ENCODE data around the gene VPS13C. TPM values are rescaled to one million over a fixed set of nuclear protein-coding genes. Genes with fewer than 3 reads are reported as not detected.

VPS13C gene
- total RNA-seq, 1 experiment from 2014 or later = 40.0 TPM

- intact Hi-C loops (cut with micrococcal nuclease; ENCODE audit: unreplicated experiment) = no loop called here
- no peaks in the 10 kb centered on the region; the same call in 1 of the 2 replicates for H4K20me1 ChIP-seq (ENCODE audit: insufficient read depth)
- CTCF ChIA-PET = no interaction called here
- no peaks in the 10 kb centered on the region for H3K79me2 ChIP-seq (ENCODE audit: low read depth)
- no peaks in the 10 kb centered on the region for H3K9me2 ChIP-seq (ENCODE audit: insufficient read depth)
- H3K36me3 ChIP-seq (ENCODE audit: low read depth) = no peaks in the 10 kb centered on the region; the same call in 1 of the 2 replicates
- H3K4me2 ChIP-seq = no peak overlapping the region
- no TSS peak for BruUV-seq (replicated peaks)
- no peak for DNase-seq
- no peak overlapping the region for H3K4me3 ChIP-seq
- no peaks in the 10 kb centered on the region; the same call in 1 of the 2 replicates for H3F3A ChIP-seq (ENCODE audit: insufficient read depth, low read depth)
- TF ChIP-seq CTCF (conservative IDR thresholded peaks at IDR 0.05) (no peak), EZH2 (IDR thresholded peaks at IDR 0.05; ENCODE audit: low read depth) (no peak)
- POLR2A ChIA-PET (ENCODE audit: unreplicated experiment) = no interaction called here
- H3K27ac ChIP-seq = no peak overlapping the region
- no peaks in the 10 kb centered on the region for H3K27me3 ChIP-seq (ENCODE audit: insufficient read depth, low read depth)
- no peaks in the 10 kb centered on the region for H3K9me3 ChIP-seq (ENCODE audit: insufficient read depth, low read depth)
- 0 out of 2 replicates have a peak, but pooled peaks cover 4% of the 10 kb centered on the region for H3K4me1 ChIP-seq (replicated peaks; ENCODE audit: insufficient read depth)
- no peak overlapping the region for H2AFZ ChIP-seq
These were observed 142.8 kb downstream of the VPS13C start for GRCh38 chr15:61917457-61917856.

- Histone ChIP-seq H3K4me3 (no peak overlapping the region), H3K27ac (no peak overlapping the region), H3K9me3 (ENCODE audit: insufficient read depth, low read depth) (no peaks in the 10 kb centered on the region), H2AFZ (no peak overlapping the region), H3K4me2 (no peak overlapping the region), H3K27me3 (ENCODE audit: insufficient read depth, low read depth) (no peaks in the 10 kb centered on the region), H3K79me2 (ENCODE audit: low read depth) (no peaks in the 10 kb centered on the region), H3F3A (ENCODE audit: insufficient read depth, low read depth) (no peaks in the 10 kb centered on the region; the same call in 1 of the 2 replicates), H3K9me2 (ENCODE audit: insufficient read depth) (no peaks in the 10 kb centered on the region), H3K4me1 (replicated peaks; ENCODE audit: insufficient read depth) (0 out of 2 replicates have a peak, but pooled peaks cover 2% of the 10 kb centered on the region), H4K20me1 (ENCODE audit: insufficient read depth) (no peaks in the 10 kb centered on the region; the same call in 1 of the 2 replicates), H3K36me3 (ENCODE audit: low read depth) (no peaks in the 10 kb centered on the region; the same call in 1 of the 2 replicates)
- POLR2A ChIA-PET (ENCODE audit: unreplicated experiment) = no interaction called here
- no TSS peak for BruUV-seq (replicated peaks)
- intact Hi-C loops (cut with micrococcal nuclease; ENCODE audit: unreplicated experiment) = no loop called here
- CTCF ChIA-PET = no interaction called here
- no peak for TF ChIP-seq EZH2 (IDR thresholded peaks at IDR 0.05; ENCODE audit: low read depth)
- TF ChIP-seq CTCF (conservative IDR thresholded peaks at IDR 0.05) = no peak
- no peak for DNase-seq
These were observed 144.1 kb downstream of the VPS13C start for GRCh38 chr15:61916104-61916503.

- H3K27me3 ChIP-seq (ENCODE audit: insufficient read depth, low read depth) = no peaks in the 10 kb centered on the region
- no TSS peak for BruUV-seq (replicated peaks)
- H3K4me2 ChIP-seq = no peak overlapping the region
- H3K79me2 ChIP-seq (ENCODE audit: low read depth) = no peaks in the 10 kb centered on the region
- TF ChIP-seq EZH2 (IDR thresholded peaks at IDR 0.05; ENCODE audit: low read depth) (no peak), CTCF (conservative IDR thresholded peaks at IDR 0.05) (no peak)
- H3K27ac ChIP-seq = no peak overlapping the region
- ChIA-PET POLR2A (ENCODE audit: unreplicated experiment) (no interaction called here), CTCF (no interaction called here)
- no peak overlapping the region for H3K4me3 ChIP-seq
- H3K36me3 ChIP-seq (ENCODE audit: low read depth) = no peaks in the 10 kb centered on the region; the same call in 1 of the 2 replicates
- H3K4me1 ChIP-seq (replicated peaks; ENCODE audit: insufficient read depth) = no peaks in the 10 kb centered on the region
- intact Hi-C loops (cut with micrococcal nuclease; ENCODE audit: unreplicated experiment) = no loop called here
- no peak for DNase-seq
- no peaks in the 10 kb centered on the region; the same call in 1 of the 2 replicates for H4K20me1 ChIP-seq (ENCODE audit: insufficient read depth)
- no peaks in the 10 kb centered on the region; the same call in 1 of the 2 replicates for H3F3A ChIP-seq (ENCODE audit: insufficient read depth, low read depth)
- H2AFZ ChIP-seq = no peak overlapping the region
- H3K9me2 ChIP-seq (ENCODE audit: insufficient read depth) = no peaks in the 10 kb centered on the region
- no peaks in the 10 kb centered on the region for H3K9me3 ChIP-seq (ENCODE audit: insufficient read depth, low read depth)
These were observed 144.6 kb downstream of the VPS13C start for GRCh38 chr15:61915640-61916039.
